Measurements from ENCODE around the gene FAT3.

FAT3 gene

DNA sequence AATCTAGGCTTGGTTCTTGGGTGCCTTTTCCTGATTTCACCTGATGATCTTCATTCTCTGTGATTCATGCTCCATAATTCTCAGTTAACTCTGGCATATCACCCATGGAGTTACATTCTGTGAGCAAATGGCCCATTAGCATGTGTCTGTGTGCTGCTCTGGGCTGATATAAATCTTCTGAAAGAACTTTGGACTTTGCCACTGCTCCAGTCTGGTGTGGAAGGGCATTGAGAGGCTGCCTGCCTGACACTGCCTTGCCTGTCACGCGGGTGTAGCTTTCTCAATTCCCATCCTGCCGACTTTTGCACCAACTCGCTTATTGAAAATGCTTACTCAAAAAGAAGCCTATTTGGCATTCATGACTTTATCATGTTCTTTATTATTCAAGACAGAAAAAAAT, 42.2 kb downstream of the FAT3 start:
- TF ChIP-seq SIN3A (IDR thresholded peaks at IDR 0.05; ENCODE audit: borderline replicate concordance, insufficient read depth, low read length) (no peak), TAF1 (IDR thresholded peaks at IDR 0.05; ENCODE audit: borderline replicate concordance, insufficient read depth, low read length) (no peak), REST (IDR thresholded peaks at IDR 0.05; ENCODE audit: insufficient read depth in 1 of 2, low read depth in 2 of 2, low read length in 2 of 2) (no peak), POLR2AphosphoS5 (IDR thresholded peaks at IDR 0.05; ENCODE audit: low read depth, low read length) (no peak), FOXP2 (optimal IDR thresholded peaks at IDR 0.05; ENCODE audit: borderline replicate concordance, extremely low read depth, extremely low read length, insufficient read depth) (no peak)

DNA sequence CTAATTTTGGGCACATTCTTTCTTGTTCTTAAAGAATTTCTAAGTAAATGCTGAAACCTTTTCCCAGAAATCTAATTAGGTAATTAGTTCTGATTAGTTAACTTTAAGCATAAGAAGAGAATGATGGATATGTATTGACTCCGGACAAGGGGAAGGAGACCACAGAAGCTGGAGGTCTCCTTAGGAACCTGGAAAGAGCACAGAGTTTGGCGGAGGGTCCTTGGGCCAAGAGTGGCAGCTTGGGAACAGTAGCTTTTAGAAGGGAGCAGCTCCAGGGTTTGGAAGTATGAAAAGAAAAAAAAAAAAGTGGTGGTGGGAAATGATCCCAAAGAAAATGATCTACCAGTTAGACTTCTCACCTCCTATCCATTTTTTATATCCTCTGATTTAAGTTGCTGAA, 42.7 kb downstream of the FAT3 start:
- no peak for TF ChIP-seq TAF1 (IDR thresholded peaks at IDR 0.05; ENCODE audit: borderline replicate concordance, insufficient read depth, low read length)
- no peak for TF ChIP-seq REST (IDR thresholded peaks at IDR 0.05; ENCODE audit: insufficient read depth in 1 of 2, low read depth in 2 of 2, low read length in 2 of 2)
- no peak for TF ChIP-seq SIN3A (IDR thresholded peaks at IDR 0.05; ENCODE audit: borderline replicate concordance, insufficient read depth, low read length)
- no peak for TF ChIP-seq POLR2AphosphoS5 (IDR thresholded peaks at IDR 0.05; ENCODE audit: low read depth, low read length)
- no peak for TF ChIP-seq FOXP2 (optimal IDR thresholded peaks at IDR 0.05; ENCODE audit: borderline replicate concordance, extremely low read depth, extremely low read length, insufficient read depth)

GRCh38 chr11:92267968-92268367, 43.4 kb downstream of the FAT3 start:
- no peak for TF ChIP-seq REST (IDR thresholded peaks at IDR 0.05; ENCODE audit: insufficient read depth in 1 of 2, low read depth in 2 of 2, low read length in 2 of 2)
- no peak for TF ChIP-seq TAF1 (IDR thresholded peaks at IDR 0.05; ENCODE audit: borderline replicate concordance, insufficient read depth, low read length)
- no peak for TF ChIP-seq POLR2AphosphoS5 (IDR thresholded peaks at IDR 0.05; ENCODE audit: low read depth, low read length)
- TF ChIP-seq SIN3A (IDR thresholded peaks at IDR 0.05; ENCODE audit: borderline replicate concordance, insufficient read depth, low read length): no peak
- no peak for TF ChIP-seq FOXP2 (optimal IDR thresholded peaks at IDR 0.05; ENCODE audit: borderline replicate concordance, extremely low read depth, extremely low read length, insufficient read depth)

DNA sequence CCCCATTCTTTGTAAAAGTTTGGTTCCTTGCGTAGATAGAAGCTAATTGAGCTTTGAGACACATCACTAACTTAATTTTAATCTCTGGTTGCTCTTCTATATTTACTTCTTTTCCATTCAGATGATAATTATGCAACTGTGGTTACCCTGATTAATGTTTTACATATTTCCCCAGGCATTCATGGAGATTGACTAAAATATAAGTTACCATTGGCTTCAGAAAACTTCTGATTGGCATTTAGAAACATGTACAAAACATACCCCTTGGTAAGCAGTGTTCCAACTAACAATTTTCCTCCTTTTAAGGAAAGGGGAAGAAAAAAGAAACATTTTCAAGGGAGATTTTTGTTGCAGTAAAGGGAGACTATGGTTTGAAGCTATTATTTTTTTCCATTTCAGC, 43.9 kb downstream of the FAT3 start:
- TF ChIP-seq SIN3A (IDR thresholded peaks at IDR 0.05; ENCODE audit: borderline replicate concordance, insufficient read depth, low read length): no peak
- TF ChIP-seq REST (IDR thresholded peaks at IDR 0.05; ENCODE audit: insufficient read depth in 1 of 2, low read depth in 2 of 2, low read length in 2 of 2): no peak
- TF ChIP-seq TAF1 (IDR thresholded peaks at IDR 0.05; ENCODE audit: borderline replicate concordance, insufficient read depth, low read length): no peak
- TF ChIP-seq POLR2AphosphoS5 (IDR thresholded peaks at IDR 0.05; ENCODE audit: low read depth, low read length): no peak
- TF ChIP-seq FOXP2 (optimal IDR thresholded peaks at IDR 0.05; ENCODE audit: borderline replicate concordance, extremely low read depth, extremely low read length, insufficient read depth): no peak

- TF ChIP-seq FOXP2 (optimal IDR thresholded peaks at IDR 0.05; ENCODE audit: borderline replicate concordance, extremely low read depth, extremely low read length, insufficient read depth) (no peak), REST (IDR thresholded peaks at IDR 0.05; ENCODE audit: insufficient read depth in 1 of 2, low read depth in 2 of 2, low read length in 2 of 2) (no peak), SIN3A (IDR thresholded peaks at IDR 0.05; ENCODE audit: borderline replicate concordance, insufficient read depth, low read length) (no peak), TAF1 (IDR thresholded peaks at IDR 0.05; ENCODE audit: borderline replicate concordance, insufficient read depth, low read length) (no peak), POLR2AphosphoS5 (IDR thresholded peaks at IDR 0.05; ENCODE audit: low read depth, low read length) (no peak)
Measured at GRCh38 chr11:92269021-92269420, 44.4 kb downstream of the FAT3 start.

All from PFSK-1 (cell line).